Measurements from ENCODE around the gene CHDH.

CHDH gene

GRCh38 chr3:53850895-53851294 lies 4.7 kb upstream of the CHDH start:
- no peak for DNase-seq (ENCODE audit: low spot score)

- no peak for DNase-seq (ENCODE audit: low spot score)
These were observed 3.7 kb upstream of the CHDH start for GRCh38 chr3:53849916-53850315.

GRCh38 chr3:53846851-53847155 lies 584 bp upstream of the CHDH start:
- no peak for DNase-seq (ENCODE audit: low spot score)

- no peak for DNase-seq (ENCODE audit: low spot score)
These were observed 412 bp downstream of the CHDH start for GRCh38 chr3:53845881-53846133.

- DNase-seq (ENCODE audit: low spot score), result peak; percentile 78
These were observed 927 bp downstream of the CHDH start for GRCh38 chr3:53845103-53845880.

GRCh38 chr3:53844262-53845102 lies 1.7 kb downstream of the CHDH start:
- no peak for DNase-seq (ENCODE audit: low spot score)

- no peak for DNase-seq (ENCODE audit: low spot score)
These were observed 2.7 kb downstream of the CHDH start for GRCh38 chr3:53843195-53844177.

- no peak for DNase-seq (ENCODE audit: low spot score)
These were observed 3.6 kb downstream of the CHDH start for GRCh38 chr3:53842436-53843194.

GRCh38 chr3:53841296-53841695 lies 4.9 kb downstream of the CHDH start:
- DNase-seq (ENCODE audit: low spot score), result no peak

- DNase-seq (ENCODE audit: low spot score), result no peak
These were observed 8.9 kb downstream of the CHDH start for GRCh38 chr3:53837331-53837730.

- no peak for DNase-seq (ENCODE audit: low spot score)
These were observed 9.9 kb downstream of the CHDH start for GRCh38 chr3:53836084-53836872.

- no peak for DNase-seq (ENCODE audit: low spot score)
These were observed 11.0 kb downstream of the CHDH start for GRCh38 chr3:53835257-53835656.

- DNase-seq (ENCODE audit: low spot score), result no peak
These were observed 11.7 kb downstream of the CHDH start for GRCh38 chr3:53834429-53835095.

GRCh38 chr3:53833700-53834099 lies 12.5 kb downstream of the CHDH start:
- DNase-seq (ENCODE audit: low spot score), result no peak

GRCh38 chr3:53833053-53833645 lies 13.1 kb downstream of the CHDH start:
- DNase-seq (ENCODE audit: low spot score), result no peak

GRCh38 chr3:53830944-53831343 lies 15.3 kb downstream of the CHDH start:
- DNase-seq (ENCODE audit: low spot score), result no peak

GRCh38 chr3:53829605-53830004 lies 16.6 kb downstream of the CHDH start:
- no peak for DNase-seq (ENCODE audit: low spot score)

GRCh38 chr3:53828581-53828980 lies 17.6 kb downstream of the CHDH start:
- DNase-seq (ENCODE audit: low spot score), result no peak

- DNase-seq (ENCODE audit: low spot score), result no peak
These were observed 20.2 kb downstream of the CHDH start for GRCh38 chr3:53826048-53826447.

GRCh38 chr3:53824795-53825194 lies 21.4 kb downstream of the CHDH start:
- no peak for DNase-seq (ENCODE audit: low spot score)
